ENCODE data around the gene PCOLCE2. TPM values are rescaled to one million over a fixed set of nuclear protein-coding genes. Genes with fewer than 3 reads are reported as not detected.

Gene PCOLCE2
- total RNA-seq, 1 experiment from 2014 or later = 14.6 TPM

DNA sequence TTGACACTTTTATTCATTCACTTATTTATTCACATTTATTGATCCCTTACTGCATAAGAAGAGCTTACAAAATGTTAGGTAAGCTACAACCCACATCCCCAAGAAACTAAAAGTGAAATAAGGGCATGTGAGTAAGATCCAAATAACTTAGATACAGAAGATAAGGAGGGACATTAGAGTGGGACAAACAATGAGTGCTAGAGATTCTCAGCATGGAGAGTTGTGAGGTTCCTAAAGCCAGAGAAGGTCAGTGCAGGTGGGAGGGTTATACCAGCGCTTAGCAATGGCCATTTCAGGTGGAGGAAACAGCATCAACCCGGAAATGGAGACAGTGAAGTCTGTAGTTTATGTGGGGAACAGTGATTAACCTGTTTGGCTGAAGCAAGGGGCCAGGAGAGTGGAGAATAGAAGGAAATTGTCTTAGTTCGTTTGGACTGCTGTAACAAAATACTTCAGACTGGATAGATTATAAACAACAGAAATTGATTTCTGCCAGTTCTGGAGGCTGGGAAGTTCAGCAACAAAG lies 25.5 kb upstream of the PCOLCE2 start:
- ChIA-PET POLR2A (no interaction called here), CTCF (no interaction called here)
- H3K4me1 ChIP-seq (ENCODE audit: control insufficient read depth, insufficient read depth, low read length) = no peaks in the 10 kb centered on the region
- intact Hi-C loops (cut with micrococcal nuclease; ENCODE audit: unreplicated experiment) (no loop called here), in situ Hi-C loops (cut with HindIII; ENCODE audit: low pct_unique_long_range_greater_than_20kb, low sequenced_read_pairs) (no loop called here)
- H3K27ac ChIP-seq (ENCODE audit: low read length) = no peak overlapping the region
- H3K9me3 ChIP-seq (ENCODE audit: control insufficient read depth, insufficient read depth, low read depth, low read length) = no peaks in the 10 kb centered on the region
- H3K4me3 ChIP-seq (ENCODE audit: low read depth in 2 of 2, low read length in 2 of 2) = no peak overlapping the region
- no peaks in the 10 kb centered on the region for H3K36me3 ChIP-seq (ENCODE audit: control insufficient read depth, insufficient read depth, low read length)
- no peak for ATAC-seq
- TF ChIP-seq SIN3A (IDR thresholded peaks at IDR 0.05; ENCODE audit: borderline replicate concordance, insufficient read depth, low read depth, low read length) = no peak
- TF ChIP-seq, protein P1, sequence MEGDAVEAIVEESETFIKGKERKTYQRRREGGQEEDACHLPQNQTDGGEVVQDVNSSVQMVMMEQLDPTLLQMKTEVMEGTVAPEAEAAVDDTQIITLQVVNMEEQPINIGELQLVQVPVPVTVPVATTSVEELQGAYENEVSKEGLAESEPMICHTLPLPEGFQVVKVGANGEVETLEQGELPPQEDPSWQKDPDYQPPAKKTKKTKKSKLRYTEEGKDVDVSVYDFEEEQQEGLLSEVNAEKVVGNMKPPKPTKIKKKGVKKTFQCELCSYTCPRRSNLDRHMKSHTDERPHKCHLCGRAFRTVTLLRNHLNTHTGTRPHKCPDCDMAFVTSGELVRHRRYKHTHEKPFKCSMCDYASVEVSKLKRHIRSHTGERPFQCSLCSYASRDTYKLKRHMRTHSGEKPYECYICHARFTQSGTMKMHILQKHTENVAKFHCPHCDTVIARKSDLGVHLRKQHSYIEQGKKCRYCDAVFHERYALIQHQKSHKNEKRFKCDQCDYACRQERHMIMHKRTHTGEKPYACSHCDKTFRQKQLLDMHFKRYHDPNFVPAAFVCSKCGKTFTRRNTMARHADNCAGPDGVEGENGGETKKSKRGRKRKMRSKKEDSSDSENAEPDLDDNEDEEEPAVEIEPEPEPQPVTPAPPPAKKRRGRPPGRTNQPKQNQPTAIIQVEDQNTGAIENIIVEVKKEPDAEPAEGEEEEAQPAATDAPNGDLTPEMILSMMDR (IDR thresholded peaks at IDR 0.05) = no peak
- TF ChIP-seq, protein P2, sequence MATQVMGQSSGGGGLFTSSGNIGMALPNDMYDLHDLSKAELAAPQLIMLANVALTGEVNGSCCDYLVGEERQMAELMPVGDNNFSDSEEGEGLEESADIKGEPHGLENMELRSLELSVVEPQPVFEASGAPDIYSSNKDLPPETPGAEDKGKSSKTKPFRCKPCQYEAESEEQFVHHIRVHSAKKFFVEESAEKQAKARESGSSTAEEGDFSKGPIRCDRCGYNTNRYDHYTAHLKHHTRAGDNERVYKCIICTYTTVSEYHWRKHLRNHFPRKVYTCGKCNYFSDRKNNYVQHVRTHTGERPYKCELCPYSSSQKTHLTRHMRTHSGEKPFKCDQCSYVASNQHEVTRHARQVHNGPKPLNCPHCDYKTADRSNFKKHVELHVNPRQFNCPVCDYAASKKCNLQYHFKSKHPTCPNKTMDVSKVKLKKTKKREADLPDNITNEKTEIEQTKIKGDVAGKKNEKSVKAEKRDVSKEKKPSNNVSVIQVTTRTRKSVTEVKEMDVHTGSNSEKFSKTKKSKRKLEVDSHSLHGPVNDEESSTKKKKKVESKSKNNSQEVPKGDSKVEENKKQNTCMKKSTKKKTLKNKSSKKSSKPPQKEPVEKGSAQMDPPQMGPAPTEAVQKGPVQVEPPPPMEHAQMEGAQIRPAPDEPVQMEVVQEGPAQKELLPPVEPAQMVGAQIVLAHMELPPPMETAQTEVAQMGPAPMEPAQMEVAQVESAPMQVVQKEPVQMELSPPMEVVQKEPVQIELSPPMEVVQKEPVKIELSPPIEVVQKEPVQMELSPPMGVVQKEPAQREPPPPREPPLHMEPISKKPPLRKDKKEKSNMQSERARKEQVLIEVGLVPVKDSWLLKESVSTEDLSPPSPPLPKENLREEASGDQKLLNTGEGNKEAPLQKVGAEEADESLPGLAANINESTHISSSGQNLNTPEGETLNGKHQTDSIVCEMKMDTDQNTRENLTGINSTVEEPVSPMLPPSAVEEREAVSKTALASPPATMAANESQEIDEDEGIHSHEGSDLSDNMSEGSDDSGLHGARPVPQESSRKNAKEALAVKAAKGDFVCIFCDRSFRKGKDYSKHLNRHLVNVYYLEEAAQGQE (IDR thresholded peaks at IDR 0.05; ENCODE audit: insufficient read depth in 1 of 2, low read depth in 2 of 2, low read length in 1 of 2) = no peak
- TF ChIP-seq POLR2AphosphoS5 (IDR thresholded peaks at IDR 0.05; ENCODE audit: low read depth, low read length) = no peak
- TF ChIP-seq TCF7L2 (IDR thresholded peaks at IDR 0.05; ENCODE audit: low read depth, low read length) = no peak
- BruUV-seq (replicated peaks) = no TSS peak
- no peak for DNase-seq (ENCODE audit: low read depth, low spot score)
- H3K27me3 ChIP-seq (ENCODE audit: control insufficient read depth, insufficient read depth, low read length) = peaks cover 7% of the 10 kb centered on the region; the same call in 1 of the 2 replicates

DNA sequence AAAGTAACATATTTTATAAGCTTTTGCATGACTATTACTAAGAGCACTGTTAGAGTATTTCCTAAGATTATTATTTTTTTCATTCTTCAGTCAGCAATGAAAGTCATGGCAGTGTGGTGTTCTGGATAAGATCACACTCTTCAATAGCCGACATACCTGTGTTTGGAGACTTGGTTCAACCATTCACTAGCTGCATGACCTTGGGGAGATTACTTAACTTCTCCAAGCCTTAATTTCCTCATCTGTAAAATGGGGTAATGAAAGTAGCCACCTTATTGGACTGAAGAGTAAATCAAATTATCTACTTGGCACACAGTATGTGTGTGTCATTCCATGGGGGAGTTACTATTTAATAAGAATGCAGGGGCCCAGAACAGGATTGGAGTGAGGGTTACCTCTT lies 24.5 kb upstream of the PCOLCE2 start:
- H3K4me3 ChIP-seq (ENCODE audit: low read depth in 2 of 2, low read length in 2 of 2) = no peak overlapping the region
- in situ Hi-C loops (cut with HindIII; ENCODE audit: low pct_unique_long_range_greater_than_20kb, low sequenced_read_pairs) = no loop called here
- POLR2A ChIA-PET = no interaction called here
- ATAC-seq (no peak), DNase-seq (ENCODE audit: low read depth, low spot score) (no peak)
- CTCF ChIA-PET = no interaction called here
- TF ChIP-seq SIN3A (IDR thresholded peaks at IDR 0.05; ENCODE audit: borderline replicate concordance, insufficient read depth, low read depth, low read length) = no peak
- TF ChIP-seq, protein P1 (IDR thresholded peaks at IDR 0.05) = no peak
- no peak for TF ChIP-seq TCF7L2 (IDR thresholded peaks at IDR 0.05; ENCODE audit: low read depth, low read length)
- TF ChIP-seq, protein P2 (IDR thresholded peaks at IDR 0.05; ENCODE audit: insufficient read depth in 1 of 2, low read depth in 2 of 2, low read length in 1 of 2) = no peak
- TF ChIP-seq POLR2AphosphoS5 (IDR thresholded peaks at IDR 0.05; ENCODE audit: low read depth, low read length) = no peak
- intact Hi-C loops (cut with micrococcal nuclease; ENCODE audit: unreplicated experiment) = no loop called here
- no peaks in the 10 kb centered on the region for H3K4me1 ChIP-seq (ENCODE audit: control insufficient read depth, insufficient read depth, low read length)
- no peaks in the 10 kb centered on the region for H3K36me3 ChIP-seq (ENCODE audit: control insufficient read depth, insufficient read depth, low read length)
- peaks cover 5% of the 10 kb centered on the region; the same call in 1 of the 2 replicates for H3K27me3 ChIP-seq (ENCODE audit: control insufficient read depth, insufficient read depth, low read length)
- H3K27ac ChIP-seq (ENCODE audit: low read length) = no peak overlapping the region
- BruUV-seq (replicated peaks) = no TSS peak
- no peaks in the 10 kb centered on the region for H3K9me3 ChIP-seq (ENCODE audit: control insufficient read depth, insufficient read depth, low read depth, low read length)
